GM18517 (cell line): ENCODE measurements around the gene CCHCR1.

Source experiments
- ATAC-seq: cut with Tn5 transposase; IDR thresholded peaks from one replicate; pipeline ENCODE4 v1.9.1; 2021; ENCODE audit warnings: mild to moderate bottlenecking, moderate library complexity; ENCODE audit not compliant: unreplicated experiment

Gene CCHCR1

GRCh38 chr6:31130751-31131150 lies 26.9 kb downstream of the CCHCR1 start:
- ATAC-seq: no peak

GRCh38 chr6:31129130-31129529 lies 28.5 kb downstream of the CCHCR1 start:
- ATAC-seq: no peak

GRCh38 chr6:31128093-31128676 lies 29.4 kb downstream of the CCHCR1 start:
- no peak for ATAC-seq

GRCh38 chr6:31126396-31127175 lies 31.0 kb downstream of the CCHCR1 start:
- no peak for ATAC-seq

DNA sequence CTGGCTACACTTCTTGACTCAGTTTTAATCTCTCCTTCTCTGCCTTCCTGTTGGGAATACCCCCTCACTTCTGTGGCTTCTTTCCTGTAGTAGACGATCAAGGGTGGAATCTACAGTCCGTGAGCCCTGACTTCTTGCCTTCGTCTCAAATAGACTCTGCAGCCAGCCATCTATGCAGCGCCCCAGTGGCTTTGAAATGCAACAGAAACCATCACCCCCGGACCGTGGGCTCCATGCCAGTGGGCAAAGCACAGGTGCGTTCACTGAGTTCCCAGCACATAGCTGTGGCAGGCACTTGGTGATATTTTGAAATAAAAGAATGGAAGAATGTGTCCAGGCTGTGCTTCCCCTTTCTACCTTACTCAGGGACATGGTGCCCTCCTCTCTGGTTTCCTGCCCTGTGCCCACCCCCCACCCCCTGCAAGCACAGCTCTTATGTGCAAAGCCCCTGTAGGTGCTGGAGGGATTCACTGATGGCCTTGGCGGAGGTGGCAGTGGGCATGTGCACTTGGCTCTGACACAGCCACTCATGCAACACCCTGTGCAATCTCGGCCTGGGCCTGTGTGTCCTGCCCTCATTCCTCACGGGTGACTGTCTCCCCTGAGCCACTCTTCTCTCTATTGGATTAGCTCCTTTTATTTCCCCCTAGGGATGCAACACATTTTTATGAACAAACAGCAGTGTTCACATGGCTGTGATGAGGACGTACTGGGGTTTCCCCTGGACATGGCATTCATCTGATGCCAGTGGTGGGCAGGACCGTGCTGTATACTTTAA lies 31.8 kb downstream of the CCHCR1 start:
- no peak for ATAC-seq

DNA sequence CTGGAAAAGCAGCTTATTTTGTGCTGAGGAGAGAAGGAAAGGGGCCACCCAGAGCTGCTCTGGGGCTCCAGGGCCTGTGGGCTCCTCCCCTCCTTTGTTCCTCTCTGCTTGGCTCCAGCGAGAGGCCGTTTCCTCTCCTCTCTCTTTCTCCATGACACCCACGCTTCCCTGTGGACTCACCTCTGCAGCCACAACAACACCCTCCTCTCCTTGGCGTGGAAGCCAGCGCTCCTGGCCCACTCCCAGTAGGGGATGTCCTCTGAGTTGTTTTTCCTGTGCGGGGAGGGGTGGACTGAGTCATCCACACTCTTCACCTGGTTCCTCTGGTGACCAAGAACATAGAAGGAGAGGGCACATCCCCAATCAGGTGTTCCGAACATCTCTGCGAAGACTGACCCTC lies 32.4 kb downstream of the CCHCR1 start:
- ATAC-seq: no peak

- no peak for ATAC-seq
Observed at GRCh38 chr6:31122791-31123706, 34.6 kb downstream of the CCHCR1 start.

GRCh38 chr6:31121131-31121790 lies 36.3 kb downstream of the CCHCR1 start:
- no peak for ATAC-seq

DNA sequence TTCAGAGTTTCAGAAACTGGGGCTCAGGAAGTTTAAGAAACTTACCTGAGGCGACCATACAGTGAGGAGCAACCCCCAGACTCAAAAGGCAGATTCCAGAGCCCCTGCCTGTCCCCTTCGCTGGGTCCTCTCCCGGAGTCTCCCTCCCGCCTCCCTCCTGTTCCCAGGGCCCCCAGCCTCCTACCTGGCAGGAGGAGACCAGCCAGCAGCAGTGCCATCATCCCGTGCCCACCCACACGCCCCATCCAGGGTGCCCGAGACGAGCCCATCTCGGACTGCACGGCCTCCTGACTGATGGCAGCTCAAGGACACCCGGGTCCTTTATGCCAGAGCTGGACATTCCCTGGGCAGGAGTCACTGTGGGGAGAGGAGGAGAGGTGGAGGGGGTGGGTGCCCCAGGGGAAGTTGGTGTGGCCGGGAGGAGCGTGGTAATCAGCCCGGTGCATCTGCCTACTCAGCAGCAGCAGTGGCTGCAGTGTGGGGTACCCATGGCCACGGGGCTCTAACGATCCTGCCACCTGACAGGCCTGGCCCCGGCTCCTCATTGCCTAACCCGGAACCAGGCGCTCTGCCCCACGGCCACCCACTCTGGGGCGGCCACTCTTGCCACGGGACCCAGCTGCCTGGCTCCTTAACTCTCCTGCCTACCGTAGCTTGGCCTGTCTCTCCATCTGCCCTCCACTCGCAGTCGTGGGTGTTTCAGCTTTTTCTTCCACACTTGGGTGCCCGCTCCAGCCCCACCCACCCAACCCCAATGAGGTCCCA lies 37.3 kb downstream of the CCHCR1 start, which contains the start of gene CDSN:
Gene CDSN, minus strand, starts transcription at position 296 of the 765 bp plus-strand sequence. Its CDS starts 27 bp downstream, at position 269.
- ATAC-seq: no peak

DNA sequence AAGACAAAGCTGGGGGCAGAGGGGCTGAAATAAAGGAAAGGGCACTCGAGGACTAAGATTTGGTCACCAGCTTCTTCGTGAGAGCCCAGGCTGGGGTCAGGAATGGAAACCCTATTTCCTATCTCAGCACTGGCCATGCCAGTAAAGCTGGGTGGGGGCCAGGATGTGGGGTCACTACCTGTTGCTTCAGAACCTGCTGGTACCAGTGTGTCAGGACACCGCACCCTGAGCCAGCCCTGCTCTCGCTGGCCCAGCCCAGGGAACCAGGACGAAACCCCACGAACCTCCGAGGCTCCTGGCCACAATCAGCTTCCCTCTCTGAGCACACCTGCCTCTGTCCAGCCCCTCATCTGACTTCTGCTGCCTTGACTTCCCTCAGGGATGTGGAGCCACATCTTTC lies 39.4 kb downstream of the CCHCR1 start:
- ATAC-seq: no peak

DNA sequence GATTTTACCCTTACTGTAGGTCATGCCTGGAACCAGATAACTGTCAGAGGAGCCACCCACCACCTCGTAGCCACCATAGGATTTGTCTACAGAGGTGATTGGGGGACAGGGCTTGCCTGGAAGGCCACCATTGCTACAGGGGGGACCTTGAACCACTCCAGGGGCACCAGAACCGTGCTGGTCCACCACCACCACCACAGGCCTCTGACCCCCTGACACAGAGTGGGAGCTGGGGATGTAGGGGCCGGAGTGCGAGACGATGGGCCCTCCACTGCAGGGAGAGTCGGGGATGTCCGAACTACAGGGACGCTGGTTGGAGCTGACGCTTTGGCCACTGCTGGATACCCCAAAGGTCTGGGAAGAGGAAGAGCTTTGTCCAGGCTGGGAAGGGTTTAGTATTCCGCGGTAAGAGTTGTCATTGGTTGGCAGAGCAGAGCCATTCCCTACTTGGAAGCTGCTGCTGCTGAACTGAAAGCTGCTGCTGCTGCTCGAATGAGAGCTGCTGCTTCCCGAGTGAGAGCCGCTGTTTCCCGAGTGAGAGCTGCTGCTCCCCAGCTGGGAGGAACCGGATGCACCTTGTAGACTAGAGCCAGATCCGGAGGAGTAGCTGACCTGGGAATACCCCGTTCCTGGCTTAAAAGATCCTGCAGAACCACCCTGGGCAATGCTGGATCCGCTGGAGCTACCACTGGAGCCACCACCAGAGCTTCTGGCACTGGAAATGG lies 40.8 kb downstream of the CCHCR1 start:
- no peak for ATAC-seq

DNA sequence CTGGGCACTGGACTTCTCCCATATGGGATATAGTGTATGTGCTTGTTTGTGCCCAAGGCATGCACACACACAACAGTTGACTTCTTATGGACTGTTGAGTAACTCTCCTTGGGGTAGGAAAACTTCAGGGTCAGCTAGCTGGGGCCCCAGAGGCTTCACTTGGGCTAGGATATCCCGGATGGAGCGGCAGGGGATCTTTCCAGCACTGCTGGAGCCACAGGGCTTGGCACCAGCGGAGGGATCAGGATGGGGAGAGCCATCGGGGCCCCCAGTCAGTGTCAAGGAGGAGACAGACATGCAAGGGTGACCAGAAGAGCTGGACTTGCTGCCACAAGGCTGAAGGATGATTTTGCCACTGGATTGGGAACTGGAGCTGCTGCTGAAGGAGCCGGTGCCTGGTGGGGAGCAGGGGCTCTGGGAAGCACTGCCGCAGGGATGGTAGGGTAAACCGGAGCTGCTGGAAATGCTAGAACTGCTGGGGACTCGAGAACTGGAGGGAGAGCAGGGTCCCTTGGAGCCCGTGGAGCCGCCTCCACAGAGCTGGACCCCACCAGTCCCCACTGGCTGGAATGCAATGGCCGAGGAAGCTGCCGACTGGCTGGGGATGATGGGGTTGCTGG lies 41.6 kb downstream of the CCHCR1 start:
- ATAC-seq: no peak

- ATAC-seq: no peak
Observed at GRCh38 chr6:31114970-31115849, 42.4 kb downstream of the CCHCR1 start.

GRCh38 chr6:31114541-31114878 lies 43.1 kb downstream of the CCHCR1 start, which contains the start of gene PSORS1C1:
TSS of gene PSORS1C1 (plus strand) at chr6:31114800. CDS start at chr6:31129633, 14,833 bp downstream.
- ATAC-seq: no peak

- no peak for ATAC-seq
Observed at GRCh38 chr6:31113861-31114540, 43.6 kb downstream of the CCHCR1 start.

- ATAC-seq: no peak
Observed at GRCh38 chr6:31112478-31112877, 45.1 kb downstream of the CCHCR1 start, which contains the start of gene C6orf15. TSS of gene C6orf15 (minus strand) at chr6:31112575. CDS start at chr6:31112555, 20 bp downstream.

DNA sequence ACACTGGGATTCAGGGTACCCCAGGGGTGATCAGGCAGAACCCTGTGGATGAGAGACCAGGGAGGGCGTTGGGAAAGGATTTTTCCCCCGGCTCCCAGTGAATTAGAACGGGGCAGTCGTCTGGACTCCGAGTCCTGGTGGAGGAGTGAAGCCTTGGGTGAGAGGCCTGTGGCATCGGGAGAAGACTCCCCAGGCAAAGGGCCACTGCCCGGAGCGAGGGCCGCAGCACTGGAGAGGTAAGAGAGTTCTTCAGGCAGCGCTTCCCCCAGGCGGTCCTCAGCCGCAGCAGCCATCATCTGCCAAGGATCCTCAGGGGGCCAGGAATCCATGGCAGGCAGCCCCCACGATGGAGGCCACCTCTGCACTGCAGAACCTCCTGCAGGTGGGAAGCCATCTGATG lies 45.9 kb downstream of the CCHCR1 start:
- ATAC-seq: no peak
